MM.1S (cell line): ENCODE measurements around the gene PRKCH.

Experiments used
- DNase-seq: peaks from one replicate; pipeline ENCODE4 v3.0.0-alpha.2; 2015
- H2AFZ ChIP-seq: fragments of 300-600 bp; sonication (generic); 2 replicates; pipeline ENCODE4 v1.6.0; 2016; ENCODE audit warnings: antibody characterized with exemption, low read length
- H3F3A ChIP-seq: fragments of 300-600 bp; sonication (generic); 2 replicates; pipeline ENCODE4 v1.6.1; 2016; ENCODE audit warnings: mild to moderate bottlenecking, antibody characterized with exemption, low read length, moderate library complexity, mixed read lengths; ENCODE audit not compliant: insufficient read depth
- H3K27ac ChIP-seq: fragments of 300-600 bp; sonication (generic); 2 replicates; pipeline ENCODE4 v1.5.1; 2016; ENCODE audit warnings: mild to moderate bottlenecking, low read length
- H3K27me3 ChIP-seq: fragments of 300-600 bp; sonication (generic); replicated peaks from 2 replicates; pipeline ENCODE4 v1.6.0; 2016; ENCODE audit warnings: low read length; ENCODE audit not compliant: insufficient read depth
- H3K36me3 ChIP-seq: fragments of 300-600 bp; sonication (generic); replicated peaks from 2 replicates; pipeline ENCODE4 v1.6.1; 2016; ENCODE audit warnings: mild to moderate bottlenecking, low read length, mixed read lengths; ENCODE audit not compliant: insufficient read depth
- H3K4me1 ChIP-seq: fragments of 300-600 bp; sonication (generic); 2 replicates; pipeline ENCODE4 v1.6.1; 2016; ENCODE audit warnings: low read length, mixed read lengths
- H3K4me2 ChIP-seq: fragments of 300-600 bp; sonication (generic); 2 replicates; pipeline ENCODE4 v1.6.0; 2016; ENCODE audit warnings: low read depth, low read length
- H3K4me3 ChIP-seq: fragments of 300-600 bp; sonication (generic); 2 replicates; pipeline ENCODE4 v1.5.1; 2016; ENCODE audit warnings: low read length, mixed read lengths
- H3K79me2 ChIP-seq: fragments of 300-600 bp; sonication (generic); 2 replicates; pipeline ENCODE4 v1.6.1; 2016; ENCODE audit warnings: mixed run types, low read length, mixed read lengths
- H3K9ac ChIP-seq: fragments of 300-600 bp; sonication (generic); 2 replicates; pipeline ENCODE4 v1.6.1; 2016; ENCODE audit warnings: low read length, mixed read lengths
- H3K9me2 ChIP-seq: fragments of 300-600 bp; sonication (generic); replicated peaks from 2 replicates; pipeline ENCODE4 v1.6.1; 2016; ENCODE audit warnings: mild to moderate bottlenecking, low read length, mixed read lengths; ENCODE audit not compliant: insufficient read depth
- H3K9me3 ChIP-seq: fragments of 300-600 bp; sonication (generic); replicated peaks from 2 replicates; pipeline ENCODE4 v1.6.1; 2016; ENCODE audit warnings: mild to moderate bottlenecking, low read length, mixed read lengths; ENCODE audit not compliant: insufficient read depth
- H4K20me1 ChIP-seq: fragments of 300-600 bp; sonication (generic); 2 replicates; pipeline ENCODE4 v1.6.1; 2016; ENCODE audit warnings: mild to moderate bottlenecking, low read length, moderate library complexity, mixed read lengths; ENCODE audit not compliant: insufficient read depth
- CTCF ChIP-seq: fragments of 300-600 bp; sonication (generic); IDR thresholded peaks from 2 replicates; pipeline ENCODE4 v1.5.1; 2016; ENCODE audit warnings: antibody characterized with exemption, low read length, mixed read lengths
- EZH2 ChIP-seq: fragments of 300-600 bp; sonication (generic); optimal IDR thresholded peaks from 2 replicates; pipeline ENCODE3; 2017; ENCODE audit warnings: low read depth, mild to moderate bottlenecking, antibody characterized with exemption, low read length, mixed read lengths
- EZH2phosphoT487 ChIP-seq: fragments of 300-600 bp; sonication (generic); IDR thresholded peaks from 2 replicates; pipeline ENCODE4 v1.6.1; 2018; ENCODE audit warnings: antibody characterized with exemption, low read length

Gene PRKCH

GRCh38 chr14:61452452-61452851 lies 131.1 kb downstream of the PRKCH start:
- Histone ChIP-seq H3K9me3 (no peaks in the 10 kb centered on the region), H2AFZ (no peak overlapping the region), H3K4me1 (no peaks in the 10 kb centered on the region), H3K9me2 (no peaks in the 10 kb centered on the region), H3K4me3 (no peak overlapping the region), H3K9ac (no peak overlapping the region), H3K4me2 (no peak overlapping the region), H3K79me2 (no peaks in the 10 kb centered on the region), H3K36me3 (no peaks in the 10 kb centered on the region), H4K20me1 (no peaks in the 10 kb centered on the region), H3K27me3 (no peaks in the 10 kb centered on the region), H3F3A (no peaks in the 10 kb centered on the region), H3K27ac (no peak overlapping the region)
- DNase-seq, result no peak
- no peak for TF ChIP-seq CTCF
- TF ChIP-seq EZH2phosphoT487, result no peak
- no peak for TF ChIP-seq EZH2

- no peak overlapping the region for H2AFZ ChIP-seq
- no peak for DNase-seq
- H3F3A ChIP-seq, result no peaks in the 10 kb centered on the region
- no peak overlapping the region for H3K9ac ChIP-seq
- TF ChIP-seq CTCF, result no peak
- H4K20me1 ChIP-seq, result no peaks in the 10 kb centered on the region
- H3K36me3 ChIP-seq, result no peaks in the 10 kb centered on the region
- no peaks in the 10 kb centered on the region for H3K79me2 ChIP-seq
- H3K4me1 ChIP-seq, result no peaks in the 10 kb centered on the region
- no peak overlapping the region for H3K27ac ChIP-seq
- no peaks in the 10 kb centered on the region for H3K9me3 ChIP-seq
- no peaks in the 10 kb centered on the region for H3K27me3 ChIP-seq
- no peak overlapping the region for H3K4me2 ChIP-seq
- H3K9me2 ChIP-seq, result no peaks in the 10 kb centered on the region
- no peak overlapping the region for H3K4me3 ChIP-seq
Measured at GRCh38 chr14:61453103-61453767, 131.9 kb downstream of the PRKCH start.

GRCh38 chr14:61454545-61454944 lies 133.2 kb downstream of the PRKCH start:
- no peaks in the 10 kb centered on the region for H3K79me2 ChIP-seq
- H3K27me3 ChIP-seq, result no peaks in the 10 kb centered on the region
- H3K9me2 ChIP-seq, result no peaks in the 10 kb centered on the region
- H3K4me1 ChIP-seq, result no peaks in the 10 kb centered on the region
- no peak overlapping the region for H2AFZ ChIP-seq
- no peak overlapping the region for H3K4me3 ChIP-seq
- no peak for DNase-seq
- H3K36me3 ChIP-seq, result no peaks in the 10 kb centered on the region
- H3K4me2 ChIP-seq, result no peak overlapping the region
- H3K9ac ChIP-seq, result no peak overlapping the region
- H3F3A ChIP-seq, result no peaks in the 10 kb centered on the region
- H3K27ac ChIP-seq, result no peak overlapping the region
- no peak for TF ChIP-seq EZH2phosphoT487
- no peak for TF ChIP-seq CTCF
- TF ChIP-seq EZH2, result no peak
- no peaks in the 10 kb centered on the region for H3K9me3 ChIP-seq
- no peaks in the 10 kb centered on the region for H4K20me1 ChIP-seq
